Fibroblast of lung (primary cell): ENCODE measurements around the gene AHCYL1.

Source experiments
- EZH2 ChIP-seq: IDR thresholded peaks from 2 replicates; pipeline ENCODE4 v1.5.1; 2012; ENCODE audit warnings: low read length, control low read depth, mild to moderate bottlenecking; ENCODE audit errors: missing control alignments
- TF ChIP-seq, protein P1 (sequence below), 2 donors: IDR thresholded peaks in 1 of 2; conservative IDR thresholded peaks in 1 of 2; 1 replicate in 1 of 2; 2 replicates in 1 of 2; pipeline ENCODE4 v1.5.1; 2011 to 2012; ENCODE audit warnings: low read length in 2 of 2, control low read depth in 1 of 2, inconsistent platforms in 1 of 2, low read depth in 1 of 2, mild to moderate bottlenecking in 1 of 2

DNA sequence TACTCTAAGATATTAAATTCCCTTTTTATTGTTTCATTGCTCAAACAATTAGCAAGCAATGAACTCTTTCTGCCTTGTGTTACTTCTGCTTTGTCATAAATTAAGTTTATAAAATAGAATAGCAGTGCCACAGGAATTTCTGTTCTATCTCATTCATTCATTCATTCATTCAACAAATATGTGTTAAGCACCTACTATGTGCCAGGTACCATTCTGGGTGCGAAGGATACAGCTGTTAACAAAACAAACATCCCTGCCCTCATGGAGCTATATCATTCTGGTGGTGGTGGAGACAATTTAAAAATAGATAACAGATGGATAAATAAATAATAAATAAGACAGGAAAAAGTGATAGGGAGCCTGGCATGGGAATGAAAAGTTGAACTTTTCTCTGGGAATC is 34.5 kb upstream of the AHCYL1 start:
- no peak for TF ChIP-seq EZH2
- TF ChIP-seq, protein P1, sequence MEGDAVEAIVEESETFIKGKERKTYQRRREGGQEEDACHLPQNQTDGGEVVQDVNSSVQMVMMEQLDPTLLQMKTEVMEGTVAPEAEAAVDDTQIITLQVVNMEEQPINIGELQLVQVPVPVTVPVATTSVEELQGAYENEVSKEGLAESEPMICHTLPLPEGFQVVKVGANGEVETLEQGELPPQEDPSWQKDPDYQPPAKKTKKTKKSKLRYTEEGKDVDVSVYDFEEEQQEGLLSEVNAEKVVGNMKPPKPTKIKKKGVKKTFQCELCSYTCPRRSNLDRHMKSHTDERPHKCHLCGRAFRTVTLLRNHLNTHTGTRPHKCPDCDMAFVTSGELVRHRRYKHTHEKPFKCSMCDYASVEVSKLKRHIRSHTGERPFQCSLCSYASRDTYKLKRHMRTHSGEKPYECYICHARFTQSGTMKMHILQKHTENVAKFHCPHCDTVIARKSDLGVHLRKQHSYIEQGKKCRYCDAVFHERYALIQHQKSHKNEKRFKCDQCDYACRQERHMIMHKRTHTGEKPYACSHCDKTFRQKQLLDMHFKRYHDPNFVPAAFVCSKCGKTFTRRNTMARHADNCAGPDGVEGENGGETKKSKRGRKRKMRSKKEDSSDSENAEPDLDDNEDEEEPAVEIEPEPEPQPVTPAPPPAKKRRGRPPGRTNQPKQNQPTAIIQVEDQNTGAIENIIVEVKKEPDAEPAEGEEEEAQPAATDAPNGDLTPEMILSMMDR (conservative IDR thresholded peaks at IDR 0.05 in 1 of 2, IDR thresholded peaks at IDR 0.05 in 1 of 2; ENCODE audit: low read depth in 1 of 2, low read length in 2 of 2), result no peak
